Measurements from ENCODE around the gene CCDC107.

Gene CCDC107

GRCh38 chr9:35667939-35668338, 9.8 kb downstream of the CCDC107 start:
- no peak overlapping the region for H4K8ac ChIP-seq (ENCODE audit: low read length)
- H2BK15ac ChIP-seq (ENCODE audit: low read depth, poor library complexity, severe bottlenecking) = no peak overlapping the region
- H4K91ac ChIP-seq (ENCODE audit: low read length) = no peak overlapping the region
- no peak for DNase-seq
- no peaks in the 10 kb centered on the region for H3K9me3 ChIP-seq (ENCODE audit: control insufficient read depth, low read length)
- peaks cover 22% of the 10 kb centered on the region for H3K4me1 ChIP-seq (ENCODE audit: control insufficient read depth, insufficient read depth, low read depth, low read length)
- H3K14ac ChIP-seq (ENCODE audit: low read length in 2 of 2) = no peak overlapping the region
- no peak overlapping the region for H3K27ac ChIP-seq (ENCODE audit: low read length, poor library complexity, severe bottlenecking)
- no peak overlapping the region for H2BK5ac ChIP-seq (ENCODE audit: low read depth, low read length, poor library complexity, severe bottlenecking)
- H2BK12ac ChIP-seq (ENCODE audit: low read length in 2 of 2) = peak overlapping the region in 1 of 2 experiments; percentile 6
- WGBS = 92% methylated on average over 3 of the region's 3 CpGs
- no peak overlapping the region for H2AFZ ChIP-seq (ENCODE audit: low read depth, low read length)
- no peaks in the 10 kb centered on the region for H3K27me3 ChIP-seq (ENCODE audit: control insufficient read depth in 1 of 2, insufficient read depth in 1 of 2, low read length in 2 of 2)
- H3K4me2 ChIP-seq (ENCODE audit: low read length, poor library complexity, severe bottlenecking) = no peak overlapping the region
- H3K9ac ChIP-seq (ENCODE audit: low read length) = no peak overlapping the region
- H3K4ac ChIP-seq (ENCODE audit: low read depth in 1 of 2, low read length in 2 of 2) = peak overlapping the region in 1 of 2 experiments; percentile 32
- no peak overlapping the region for H3K18ac ChIP-seq (ENCODE audit: low read depth in 1 of 2, low read length in 2 of 2)
- H2AK5ac ChIP-seq (ENCODE audit: low read length, severe bottlenecking) = peak overlapping the region; percentile 1
- H2BK120ac ChIP-seq (ENCODE audit: low read depth, low read length) = no peak overlapping the region
- no peak overlapping the region for H3K4me3 ChIP-seq (ENCODE audit: insufficient read depth in 1 of 2, low read depth in 1 of 2, low read length in 2 of 2)
- H3K23ac ChIP-seq (ENCODE audit: low read length in 2 of 2) = no peak overlapping the region
- H3K36me3 ChIP-seq (ENCODE audit: control insufficient read depth in 1 of 2, insufficient read depth in 2 of 2, low read depth in 1 of 2, low read length in 2 of 2) = no peaks in the 10 kb centered on the region
- H3K79me1 ChIP-seq (replicated peaks; ENCODE audit: low read length, poor library complexity, severe bottlenecking) = peaks cover 5% of the 10 kb centered on the region

- no peak overlapping the region for H3K9ac ChIP-seq (ENCODE audit: low read length)
- peak overlapping the region; percentile 46 for H2BK5ac ChIP-seq (ENCODE audit: low read depth, low read length, poor library complexity, severe bottlenecking)
- H3K36me3 ChIP-seq (ENCODE audit: control insufficient read depth in 1 of 2, insufficient read depth in 2 of 2, low read depth in 1 of 2, low read length in 2 of 2) = no peaks in the 10 kb centered on the region
- peak; percentile 58 for DNase-seq
- H2AK5ac ChIP-seq (ENCODE audit: low read length, severe bottlenecking) = peak overlapping the region; percentile 65
- H3K4me2 ChIP-seq (ENCODE audit: low read length, poor library complexity, severe bottlenecking) = no peak overlapping the region
- peaks cover 3 to 7% of the 10 kb centered on the region in 2 experiments for H3K27me3 ChIP-seq (ENCODE audit: control insufficient read depth in 1 of 2, insufficient read depth in 1 of 2, low read length in 2 of 2)
- no peak overlapping the region for H2BK15ac ChIP-seq (ENCODE audit: low read depth, poor library complexity, severe bottlenecking)
- peak overlapping the region; percentile 7 for H4K8ac ChIP-seq (ENCODE audit: low read length)
- no peak overlapping the region for H3K23ac ChIP-seq (ENCODE audit: low read length in 2 of 2)
- peak overlapping the region; percentile 37 to 92 for H3K18ac ChIP-seq (ENCODE audit: low read depth in 1 of 2, low read length in 2 of 2)
- peak overlapping the region in 1 of 2 experiments; percentile 47 for H3K4ac ChIP-seq (ENCODE audit: low read depth in 1 of 2, low read length in 2 of 2)
- H2BK12ac ChIP-seq (ENCODE audit: low read length in 2 of 2) = peak overlapping the region in 1 of 2 experiments; percentile 21
- H3K4me1 ChIP-seq (ENCODE audit: control insufficient read depth, insufficient read depth, low read depth, low read length) = peaks cover 25% of the 10 kb centered on the region
- peak overlapping the region; percentile 84 for H3K27ac ChIP-seq (ENCODE audit: low read length, poor library complexity, severe bottlenecking)
- no peak overlapping the region for H2AFZ ChIP-seq (ENCODE audit: low read depth, low read length)
- H3K9me3 ChIP-seq (ENCODE audit: control insufficient read depth, low read length) = no peaks in the 10 kb centered on the region
- no peak overlapping the region for H3K14ac ChIP-seq (ENCODE audit: low read length in 2 of 2)
- H2BK120ac ChIP-seq (ENCODE audit: low read depth, low read length) = peak overlapping the region; percentile 54
- H4K91ac ChIP-seq (ENCODE audit: low read length) = no peak overlapping the region
- no peak overlapping the region for H3K4me3 ChIP-seq (ENCODE audit: insufficient read depth in 1 of 2, low read depth in 1 of 2, low read length in 2 of 2)
- peaks cover 2% of the 10 kb centered on the region for H3K79me1 ChIP-seq (replicated peaks; ENCODE audit: low read length, poor library complexity, severe bottlenecking)
- WGBS = 44% methylated on average over 6 of the region's 6 CpGs
These were observed 11.4 kb downstream of the CCDC107 start for GRCh38 chr9:35669331-35670145.

GRCh38 chr9:35673132-35674024, 15.3 kb downstream of the CCDC107 start, which contains the start of gene CA9:
TSS of gene CA9 (plus strand) at chr9:35673928. CDS start at chr9:35673960, 32 bp downstream.
- Histone ChIP-seq H2BK12ac (ENCODE audit: low read length in 2 of 2) (no peak within 1 kb of the TSS), H3K4me3 (ENCODE audit: insufficient read depth in 1 of 2, low read depth in 1 of 2, low read length in 2 of 2) (no peak within 1 kb of the TSS), H2BK15ac (ENCODE audit: low read depth, poor library complexity, severe bottlenecking) (no peak within 1 kb of the TSS), H3K9me3 (ENCODE audit: control insufficient read depth, low read length) (no peaks in the 10 kb centered on the region), H3K4me2 (ENCODE audit: low read length, poor library complexity, severe bottlenecking) (no peak within 1 kb of the TSS), H3K36me3 (ENCODE audit: control insufficient read depth in 1 of 2, insufficient read depth in 2 of 2, low read depth in 1 of 2, low read length in 2 of 2) (no peaks in the 10 kb centered on the region), H4K8ac (ENCODE audit: low read length) (no peak within 1 kb of the TSS), H3K27me3 (ENCODE audit: control insufficient read depth in 1 of 2, insufficient read depth in 1 of 2, low read length in 2 of 2) (peaks cover 4 to 24% of the 10 kb centered on the region in 2 experiments), H4K91ac (ENCODE audit: low read length) (peak within 1 kb of the TSS; percentile 52), H2BK5ac (ENCODE audit: low read depth, low read length, poor library complexity, severe bottlenecking) (no peak within 1 kb of the TSS), H3K14ac (ENCODE audit: low read length in 2 of 2) (no peak within 1 kb of the TSS), H2AFZ (ENCODE audit: low read depth, low read length) (no peak within 1 kb of the TSS), H2BK120ac (ENCODE audit: low read depth, low read length) (no peak within 1 kb of the TSS), H3K4ac (ENCODE audit: low read depth in 1 of 2, low read length in 2 of 2) (no peak within 1 kb of the TSS), H3K23ac (ENCODE audit: low read length in 2 of 2) (no peak within 1 kb of the TSS), H3K18ac (ENCODE audit: low read depth in 1 of 2, low read length in 2 of 2) (no peak within 1 kb of the TSS), H3K79me1 (replicated peaks; ENCODE audit: low read length, poor library complexity, severe bottlenecking) (no peaks in the 10 kb centered on the region), H3K4me1 (ENCODE audit: control insufficient read depth, insufficient read depth, low read depth, low read length) (peaks cover 22% of the 10 kb centered on the region), H3K27ac (ENCODE audit: low read length, poor library complexity, severe bottlenecking) (no peak within 1 kb of the TSS), H2AK5ac (ENCODE audit: low read length, severe bottlenecking) (no peak within 1 kb of the TSS), H3K9ac (ENCODE audit: low read length) (no peak within 1 kb of the TSS)
- WGBS = 82% methylated on average over 9 of the region's 10 CpGs
- no peak for DNase-seq

DNA sequence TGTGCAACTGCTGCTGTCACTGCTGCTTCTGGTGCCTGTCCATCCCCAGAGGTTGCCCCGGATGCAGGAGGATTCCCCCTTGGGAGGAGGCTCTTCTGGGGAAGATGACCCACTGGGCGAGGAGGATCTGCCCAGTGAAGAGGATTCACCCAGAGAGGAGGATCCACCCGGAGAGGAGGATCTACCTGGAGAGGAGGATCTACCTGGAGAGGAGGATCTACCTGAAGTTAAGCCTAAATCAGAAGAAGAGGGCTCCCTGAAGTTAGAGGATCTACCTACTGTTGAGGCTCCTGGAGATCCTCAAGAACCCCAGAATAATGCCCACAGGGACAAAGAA, 15.9 kb downstream of the CCDC107 start:
- H3K27me3 ChIP-seq (ENCODE audit: control insufficient read depth in 1 of 2, insufficient read depth in 1 of 2, low read length in 2 of 2) = peaks cover 4 to 24% of the 10 kb centered on the region in 2 experiments
- no peak overlapping the region for H3K9ac ChIP-seq (ENCODE audit: low read length)
- H3K4me3 ChIP-seq (ENCODE audit: insufficient read depth in 1 of 2, low read depth in 1 of 2, low read length in 2 of 2) = no peak overlapping the region
- H3K14ac ChIP-seq (ENCODE audit: low read length in 2 of 2) = no peak overlapping the region
- no peak overlapping the region for H2BK5ac ChIP-seq (ENCODE audit: low read depth, low read length, poor library complexity, severe bottlenecking)
- H3K27ac ChIP-seq (ENCODE audit: low read length, poor library complexity, severe bottlenecking) = no peak overlapping the region
- no peak overlapping the region for H3K4me2 ChIP-seq (ENCODE audit: low read length, poor library complexity, severe bottlenecking)
- no peak overlapping the region for H4K91ac ChIP-seq (ENCODE audit: low read length)
- no peak overlapping the region for H2AFZ ChIP-seq (ENCODE audit: low read depth, low read length)
- H2BK120ac ChIP-seq (ENCODE audit: low read depth, low read length) = no peak overlapping the region
- no peaks in the 10 kb centered on the region for H3K79me1 ChIP-seq (replicated peaks; ENCODE audit: low read length, poor library complexity, severe bottlenecking)
- WGBS = 87% methylated on average over 3 of the region's 3 CpGs
- no peak overlapping the region for H3K23ac ChIP-seq (ENCODE audit: low read length in 2 of 2)
- H2BK12ac ChIP-seq (ENCODE audit: low read length in 2 of 2) = no peak overlapping the region
- H2AK5ac ChIP-seq (ENCODE audit: low read length, severe bottlenecking) = no peak overlapping the region
- no peak for DNase-seq
- no peak overlapping the region for H3K18ac ChIP-seq (ENCODE audit: low read depth in 1 of 2, low read length in 2 of 2)
- no peak overlapping the region for H3K4ac ChIP-seq (ENCODE audit: low read depth in 1 of 2, low read length in 2 of 2)
- H4K8ac ChIP-seq (ENCODE audit: low read length) = no peak overlapping the region
- no peaks in the 10 kb centered on the region for H3K9me3 ChIP-seq (ENCODE audit: control insufficient read depth, low read length)
- H2BK15ac ChIP-seq (ENCODE audit: low read depth, poor library complexity, severe bottlenecking) = no peak overlapping the region
- H3K36me3 ChIP-seq (ENCODE audit: control insufficient read depth in 1 of 2, insufficient read depth in 2 of 2, low read depth in 1 of 2, low read length in 2 of 2) = no peaks in the 10 kb centered on the region
- H3K4me1 ChIP-seq (ENCODE audit: control insufficient read depth, insufficient read depth, low read depth, low read length) = peaks cover 21% of the 10 kb centered on the region

Measured in mesenchymal stem cell (in vitro differentiated cells and primary cell).